A673 (cell line): ENCODE results near the gene LPXN.

ENCODE experiments used
- CTCF ChIP-seq: fragments of 300-800, 200-600 bp; sonication (generic); conservative IDR thresholded peaks from 2 replicates; pipeline ENCODE4 v1.5.1; 2017; ENCODE audit warnings: low read depth, mild to moderate bottlenecking, antibody characterized with exemption, low read length, moderate library complexity, mixed read lengths
- EZH2 ChIP-seq: fragments of 200-600 bp; sonication (generic); IDR thresholded peaks from 2 replicates; pipeline ENCODE4 v1.6.1; 2017; ENCODE audit warnings: borderline replicate concordance, low read depth, mild to moderate bottlenecking, mixed read lengths, antibody characterized with exemption, low read length; ENCODE audit not compliant: poor library complexity, severe bottlenecking

GRCh38 chr11:58560842-58561241 lies 14.8 kb downstream of the LPXN start:
- TF ChIP-seq CTCF (no peak), EZH2 (no peak)
